SKM-1 (cell line): Measurements from ENCODE around the gene IP6K3.
A peak's percentile ranks its signal among the peaks of the same experiment; 100 is the strongest.

Experiments
- DNase-seq: peaks from one replicate; lab custom pipeline; 2025; ENCODE audit not compliant: unreplicated experiment; lab: John Stamatoyannopoulos, UW

IP6K3 gene

DNA sequence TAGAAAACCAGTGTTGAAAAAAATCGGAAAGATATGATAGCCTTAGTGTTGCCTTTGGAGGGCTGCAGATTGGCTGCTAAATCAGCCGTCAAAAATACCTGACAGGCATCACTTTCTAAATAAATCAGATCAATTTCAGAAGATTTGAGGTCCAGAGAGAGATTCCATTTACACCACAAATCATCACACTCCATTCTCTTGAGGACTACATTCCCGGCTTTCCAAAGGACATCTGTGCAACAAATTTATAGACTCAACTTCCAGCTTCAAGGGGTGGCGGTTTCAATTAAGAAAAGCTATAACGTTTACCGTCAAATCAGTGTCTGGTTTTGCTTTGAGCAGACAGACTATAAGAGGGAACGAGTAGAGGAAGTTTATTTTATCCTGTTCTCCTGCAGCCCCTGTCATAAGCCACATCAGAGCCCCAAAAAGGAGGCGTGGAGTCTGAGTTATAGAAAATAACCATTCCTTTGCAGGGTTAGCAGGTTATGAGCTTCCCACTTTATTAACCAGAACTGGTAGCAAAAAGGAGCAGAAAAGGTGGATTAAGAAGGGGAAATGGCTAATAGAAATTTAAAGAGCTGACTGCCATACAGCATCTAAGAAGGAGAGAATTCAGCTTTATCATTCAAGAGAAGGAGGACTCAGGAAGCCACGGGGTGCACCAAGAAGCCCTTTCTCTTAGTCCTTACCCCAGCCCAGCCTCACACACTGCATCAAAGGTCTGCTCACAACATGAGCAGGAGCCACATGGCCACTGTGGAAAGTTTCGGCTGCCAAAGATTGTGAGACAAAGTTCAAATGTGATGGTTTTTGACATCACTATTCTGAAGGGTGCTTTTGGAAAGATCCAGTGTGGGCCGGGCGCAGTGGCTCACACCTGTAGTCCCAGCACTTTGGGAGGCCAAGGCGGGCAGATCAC lies 22.3 kb downstream of the IP6K3 start:
- DNase-seq = no peak

DNA sequence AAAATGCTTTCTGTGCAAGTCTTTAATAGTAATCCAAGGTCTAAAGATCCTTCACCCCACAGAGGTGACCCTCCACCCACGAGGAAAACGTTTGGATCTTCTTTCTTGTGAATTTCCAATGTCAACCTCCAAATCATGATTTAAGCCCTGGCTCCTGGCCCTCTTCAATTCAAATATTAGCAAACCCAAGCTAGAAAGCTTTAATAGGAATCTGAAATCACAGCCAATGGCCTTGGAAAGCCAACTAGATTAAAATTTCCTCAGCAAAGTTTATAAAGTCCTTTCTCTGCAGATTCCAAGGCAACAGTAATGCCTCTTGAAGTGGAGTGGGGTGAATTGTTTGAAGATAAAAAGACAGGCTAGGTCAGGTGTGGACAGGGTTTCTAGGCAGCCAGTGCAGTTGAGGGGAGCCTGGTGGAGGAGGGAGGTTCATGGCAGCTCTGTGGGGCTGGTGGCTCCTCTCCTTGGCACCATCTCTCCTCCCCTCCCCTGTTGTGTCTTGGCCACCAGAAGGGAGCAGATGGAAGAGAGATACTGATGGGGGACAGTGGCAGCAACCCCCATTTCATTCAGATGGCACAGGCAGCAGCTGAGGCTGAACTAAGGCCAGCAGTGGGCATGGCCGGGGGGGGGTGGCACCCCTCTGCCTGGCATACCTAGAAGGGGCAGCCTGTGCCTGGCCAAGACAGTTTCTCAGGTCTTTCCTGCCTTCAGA lies 23.2 kb downstream of the IP6K3 start:
- no peak for DNase-seq

- no peak for DNase-seq
Measured at GRCh38 chr6:33722103-33722623, 24.5 kb downstream of the IP6K3 start.

- no peak for DNase-seq
Measured at GRCh38 chr6:33721508-33721907, 25.2 kb downstream of the IP6K3 start.

DNA sequence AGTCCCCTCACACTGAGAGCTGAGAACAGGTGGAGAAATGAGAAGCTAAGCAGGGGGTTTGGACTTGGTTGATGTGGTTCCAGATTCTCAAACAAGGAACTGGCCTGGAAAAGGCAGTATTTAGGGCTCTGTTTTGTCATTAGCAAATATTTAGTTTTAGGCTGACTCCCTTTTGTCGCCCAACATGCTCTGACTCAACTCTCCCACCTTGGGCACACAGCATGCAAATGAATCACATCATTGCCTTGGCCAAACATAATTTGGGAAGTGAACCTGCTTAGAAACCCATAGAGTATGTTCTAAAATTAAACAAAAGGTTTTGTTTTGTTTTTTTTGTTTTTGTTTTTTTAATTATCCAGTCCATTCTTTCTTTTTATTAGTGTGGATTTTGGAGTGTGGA lies 25.7 kb downstream of the IP6K3 start:
- no peak for DNase-seq

DNA sequence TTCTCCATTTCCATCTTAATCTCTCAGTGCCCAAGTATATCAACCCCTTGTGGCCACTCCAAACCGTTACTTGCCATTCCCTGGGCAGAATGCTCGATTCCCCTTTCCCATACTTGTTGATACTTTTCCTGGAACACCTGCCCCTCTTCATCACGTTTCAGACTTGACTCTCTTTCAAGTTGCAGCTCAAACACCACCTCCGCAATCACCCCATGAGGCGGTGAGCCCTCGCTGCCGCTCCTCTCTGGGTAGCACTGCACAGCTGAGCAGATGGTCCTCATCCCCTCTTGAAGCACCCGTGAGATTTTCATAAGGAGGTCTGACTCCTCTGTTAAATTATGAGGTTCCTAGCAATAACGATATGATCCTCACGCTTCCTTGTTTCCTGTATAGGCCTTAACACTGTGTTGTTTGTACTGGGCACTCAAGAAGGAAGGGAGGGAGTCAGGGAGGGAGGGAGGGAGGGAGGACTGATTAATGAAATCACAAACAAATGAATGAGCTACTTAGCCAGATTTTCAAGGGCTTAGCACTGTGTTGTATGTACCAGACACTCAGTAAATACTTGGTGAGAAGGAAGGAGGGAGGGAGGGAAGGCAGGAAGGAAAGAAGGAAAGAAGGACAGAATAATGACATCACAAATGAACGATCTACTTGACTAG lies 27.2 kb downstream of the IP6K3 start:
- no peak for DNase-seq

DNA sequence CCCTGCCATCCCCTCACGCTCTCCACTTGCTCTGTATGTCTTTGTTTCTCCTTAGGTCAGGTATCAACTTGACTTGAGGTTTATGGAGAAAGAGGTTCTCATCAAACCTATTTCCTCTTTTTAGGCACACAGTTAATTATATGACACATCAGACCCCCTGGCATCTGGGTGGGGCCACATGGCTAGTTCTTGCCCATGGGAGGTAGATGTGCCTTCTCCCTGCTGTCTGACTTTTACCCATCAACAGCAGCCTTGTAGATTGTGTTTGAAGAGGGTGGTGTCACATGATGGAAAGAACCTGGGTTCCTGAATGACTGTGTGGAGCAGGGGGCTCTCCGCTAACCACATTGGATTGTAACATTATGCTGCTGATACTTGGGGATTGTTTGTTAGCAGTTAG lies 28.0 kb downstream of the IP6K3 start:
- peak; percentile 7 for DNase-seq

DNA sequence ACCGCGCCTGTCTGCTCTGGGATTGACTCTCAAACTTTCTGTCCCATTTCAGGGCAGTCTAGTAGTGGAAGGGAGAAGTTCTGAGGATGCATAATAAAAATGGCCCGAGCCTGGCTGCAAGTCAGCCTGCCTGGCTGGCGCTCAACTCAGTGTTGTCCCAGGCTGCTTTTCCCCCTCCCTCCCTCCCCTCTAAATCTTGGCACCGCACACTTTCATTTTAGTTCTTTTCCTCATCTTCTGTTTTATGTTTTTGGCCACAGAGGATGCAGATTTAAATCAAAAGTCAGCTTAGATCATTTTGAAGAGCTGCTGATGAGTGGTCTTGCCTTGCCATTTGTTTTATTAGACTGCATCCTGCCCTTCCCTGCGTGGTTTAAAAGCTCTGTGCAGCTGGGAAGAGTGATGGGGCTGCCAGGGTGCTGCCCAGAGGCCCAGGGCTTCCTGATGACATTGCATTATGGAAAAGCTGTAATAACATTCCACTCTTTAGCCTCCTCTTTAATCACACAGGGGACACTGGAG lies 28.7 kb downstream of the IP6K3 start:
- no peak for DNase-seq

- DNase-seq = no peak
Measured at GRCh38 chr6:33716890-33717632, 29.6 kb downstream of the IP6K3 start.

DNA sequence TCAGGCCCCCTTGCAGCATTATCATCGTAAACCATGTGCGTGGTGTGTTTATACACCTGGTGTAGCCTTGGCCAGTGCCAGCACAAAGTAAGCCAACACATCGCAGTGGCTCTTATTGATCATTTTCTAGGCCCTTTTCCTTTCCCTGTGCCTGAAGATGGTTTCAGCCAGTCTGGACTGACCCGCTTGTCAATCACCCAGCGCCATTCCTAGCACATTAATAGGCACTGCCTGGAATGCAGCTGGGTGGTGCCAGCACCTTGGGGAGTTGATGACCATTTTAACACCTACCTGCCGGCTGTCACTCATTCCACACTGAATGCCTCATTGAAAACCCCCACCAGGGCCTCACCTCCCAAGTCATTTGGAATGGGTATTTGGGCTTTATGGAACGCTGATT lies 30.3 kb downstream of the IP6K3 start:
- DNase-seq = no peak

DNA sequence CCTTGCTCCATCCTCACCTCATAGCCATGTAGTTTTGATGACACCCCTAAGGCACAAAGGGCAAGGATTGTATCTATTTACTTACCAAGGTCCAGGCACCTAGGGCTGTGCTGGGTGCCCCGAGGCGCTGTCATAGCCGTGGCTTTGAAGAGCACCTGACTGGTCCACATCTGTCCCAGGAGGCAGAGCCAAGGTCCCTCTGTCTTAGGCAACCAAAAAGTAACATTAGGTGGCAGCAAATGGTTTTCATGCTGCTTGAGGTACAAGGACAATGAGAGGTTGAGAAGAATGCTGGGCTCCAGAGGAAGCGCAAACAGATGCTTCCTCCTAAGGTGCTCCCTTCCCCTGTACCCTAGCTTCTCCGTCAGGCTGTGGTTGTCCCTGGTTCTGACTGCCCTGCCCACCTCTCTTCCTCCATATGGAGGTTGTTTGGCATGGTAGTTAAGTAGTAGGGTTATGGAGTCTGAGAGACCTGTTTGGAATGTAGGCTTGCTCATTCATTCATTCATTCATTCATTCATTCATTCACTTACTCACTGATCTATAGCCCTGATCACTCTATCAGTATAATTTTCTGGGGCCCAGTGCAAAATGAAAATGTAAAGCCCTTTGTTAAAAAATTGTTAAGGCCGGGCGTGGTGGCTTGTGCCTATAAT lies 32.2 kb downstream of the IP6K3 start:
- DNase-seq = no peak

- DNase-seq = no peak
Measured at GRCh38 chr6:33713786-33714185, 32.9 kb downstream of the IP6K3 start.

- no peak for DNase-seq
Measured at GRCh38 chr6:33712914-33713313, 33.8 kb downstream of the IP6K3 start.

GRCh38 chr6:33711140-33712129 lies 35.3 kb downstream of the IP6K3 start, which contains the start of gene UQCC2:
TSS of gene UQCC2 (minus strand) at chr6:33711700. CDS start at chr6:33711686, 14 bp downstream.
- peak; percentile 81 for DNase-seq

DNA sequence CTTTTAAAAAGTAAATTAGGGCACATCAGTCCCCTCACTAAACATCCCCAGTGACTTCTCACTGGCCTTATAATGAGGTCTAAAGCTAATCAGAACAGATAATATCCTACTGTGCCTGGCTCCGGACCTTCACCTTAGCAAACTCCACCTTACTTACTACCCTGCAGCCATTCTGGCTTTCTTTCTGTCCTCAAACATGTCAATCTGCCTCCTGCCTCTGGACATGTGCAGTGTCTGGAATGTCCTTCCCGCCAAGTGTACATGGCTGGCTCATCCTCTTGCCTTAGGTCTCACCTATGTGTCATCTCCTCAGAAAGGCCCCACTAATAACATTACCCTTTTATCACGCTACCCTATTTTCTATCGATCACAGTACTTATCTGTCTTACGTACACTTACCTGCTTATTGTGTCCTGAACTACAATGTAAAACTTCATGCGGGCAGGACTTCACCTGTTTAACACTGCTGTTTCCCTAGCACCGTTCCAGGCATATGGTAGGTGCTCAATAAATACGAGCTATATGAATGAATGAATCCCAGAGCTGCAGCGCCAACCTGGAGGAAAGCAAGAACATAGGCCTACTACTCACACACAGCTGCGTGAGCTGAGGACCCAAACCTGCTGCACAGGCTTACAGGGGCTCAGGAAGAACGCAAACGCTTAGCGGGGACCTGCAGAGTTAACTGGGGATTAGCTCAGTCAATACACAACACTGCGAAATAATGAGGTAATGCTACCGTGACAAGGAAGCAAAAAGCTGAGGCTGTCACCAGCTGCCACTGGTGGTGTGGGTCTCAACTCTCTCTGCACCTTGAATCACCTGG lies 36.2 kb downstream of the IP6K3 start:
- DNase-seq = no peak

DNA sequence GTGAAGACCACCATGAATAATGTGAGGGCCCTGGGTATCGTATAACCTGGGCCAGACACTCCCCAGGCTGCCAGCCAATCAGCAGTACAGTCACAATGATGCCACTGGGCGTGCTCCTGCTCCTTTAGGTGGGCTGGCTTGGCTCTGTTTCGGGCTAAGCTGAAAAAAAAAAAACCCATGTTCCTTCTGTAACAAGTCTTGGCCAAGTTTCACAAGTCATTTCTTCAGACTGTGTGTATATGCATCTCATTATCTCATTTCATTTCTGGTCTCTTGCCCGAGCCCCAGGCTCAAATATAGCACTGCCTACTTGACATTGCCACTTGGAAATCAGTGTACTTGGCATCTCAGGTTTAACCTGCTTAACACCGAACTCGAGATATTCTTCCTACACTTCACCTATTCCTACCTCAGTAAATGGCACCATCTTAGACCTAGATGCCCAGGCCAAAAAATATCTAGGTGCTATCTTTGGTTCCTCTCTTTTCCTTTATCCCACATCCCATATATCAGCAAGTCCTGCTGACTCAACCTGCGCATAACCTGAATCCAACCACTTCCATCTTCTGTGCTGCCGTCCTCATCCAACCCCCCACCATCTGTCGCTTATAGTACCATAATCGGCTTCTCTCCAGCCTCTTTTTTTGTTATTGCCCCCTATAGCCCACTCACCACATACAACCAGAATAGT lies 37.0 kb downstream of the IP6K3 start:
- no peak for DNase-seq

DNA sequence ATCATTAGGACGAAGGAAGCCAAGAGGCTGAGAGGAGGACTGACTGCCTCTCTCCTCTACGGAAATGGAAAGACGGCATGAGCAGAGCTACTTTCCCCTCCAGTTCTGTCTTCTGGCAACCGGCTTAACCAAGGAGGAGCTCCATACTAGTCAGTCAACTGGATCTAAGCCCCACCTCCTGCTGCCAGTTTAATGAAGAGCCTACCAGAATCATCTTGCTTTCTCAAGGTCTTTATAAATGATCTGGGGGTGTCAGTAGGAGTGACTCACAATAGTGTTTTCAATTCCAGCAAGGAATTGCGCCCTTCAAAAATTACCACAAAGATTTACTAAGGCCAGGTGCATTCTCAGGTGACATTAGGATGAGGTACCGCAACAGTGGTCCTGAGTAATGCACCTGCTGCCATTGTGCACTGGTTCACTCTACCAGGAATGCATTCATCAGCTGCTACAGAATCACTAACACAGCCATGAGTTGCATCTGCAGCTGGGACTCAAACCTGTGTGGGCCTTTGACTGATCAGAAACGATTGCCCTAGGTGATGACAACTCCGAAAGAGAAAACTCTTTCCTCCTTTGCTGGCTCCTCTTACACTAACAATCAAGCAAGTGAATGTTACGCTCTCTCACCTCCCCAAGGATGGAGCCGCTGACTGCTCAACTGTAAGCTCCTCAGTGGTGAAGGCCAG lies 38.0 kb downstream of the IP6K3 start:
- no peak for DNase-seq
